Activated CD4-positive, alpha-beta T cell treated with anti-CD3 and anti-CD28 coated beads, Interleukin-10, Interleukin-2, amounts not matched to agents 100 ng/mL and 50 ng/mL, durations not matched to agents 16 hours and 8 hours (primary cell): Measurements from ENCODE around the gene PTPRM.

Experiments
- DNase-seq: peaks from one replicate; pipeline ENCODE4 v3.0.0-alpha.2; 2020

PTPRM gene

DNA sequence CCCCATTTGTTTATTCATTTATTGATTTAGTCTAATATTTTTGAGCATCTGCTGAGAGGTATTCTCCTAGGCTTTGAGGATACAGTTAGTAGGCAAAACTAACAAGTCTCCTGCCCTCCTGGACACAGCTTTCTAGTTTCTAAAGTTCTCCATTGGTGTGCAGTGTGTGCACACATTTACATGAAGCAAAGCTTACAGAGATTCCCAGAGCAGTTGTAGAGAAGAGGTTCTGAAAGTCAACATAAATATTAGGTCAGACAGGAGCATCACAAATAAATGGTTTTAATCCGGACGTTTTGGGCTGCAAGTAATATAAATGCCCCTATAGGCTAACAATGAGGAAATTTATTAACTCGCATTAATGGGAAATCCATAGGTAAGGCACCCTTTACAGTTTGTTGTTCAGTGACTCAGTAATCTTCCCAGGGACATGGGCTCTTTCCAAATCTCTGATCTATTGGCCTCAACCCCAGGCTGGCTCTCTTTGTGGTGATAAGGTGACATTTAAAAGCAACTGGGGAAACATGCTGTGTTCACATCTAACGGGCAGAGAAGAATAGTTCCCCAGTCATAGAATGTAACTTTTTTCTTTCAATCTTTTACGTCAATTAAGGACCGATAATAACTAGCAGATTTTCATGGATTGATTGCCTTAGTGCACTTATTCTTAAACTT, 407.2 kb downstream of the PTPRM start:
- DNase-seq, result no peak

- no peak for DNase-seq
Measured at GRCh38 chr18:7977897-7978296, 410.8 kb downstream of the PTPRM start.

DNA sequence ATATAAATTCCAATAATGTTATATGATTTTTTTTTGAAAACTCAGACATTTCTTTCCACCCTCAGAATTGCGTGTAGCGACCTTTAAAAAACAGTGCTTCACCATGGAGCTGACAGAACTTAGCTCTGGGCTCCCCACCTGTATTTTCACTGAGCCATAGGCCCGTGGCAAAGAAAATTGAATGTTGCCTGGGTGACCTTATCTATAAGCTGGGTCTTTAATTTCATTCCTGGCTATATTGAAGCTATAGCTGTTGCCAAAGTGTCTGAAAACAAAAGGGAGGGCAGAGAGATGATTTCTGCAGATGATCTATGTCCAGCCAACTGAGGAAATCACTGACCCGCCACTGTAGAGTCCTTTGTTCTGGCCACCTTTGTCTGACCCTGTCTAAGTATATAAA, 411.7 kb downstream of the PTPRM start:
- DNase-seq, result no peak

DNA sequence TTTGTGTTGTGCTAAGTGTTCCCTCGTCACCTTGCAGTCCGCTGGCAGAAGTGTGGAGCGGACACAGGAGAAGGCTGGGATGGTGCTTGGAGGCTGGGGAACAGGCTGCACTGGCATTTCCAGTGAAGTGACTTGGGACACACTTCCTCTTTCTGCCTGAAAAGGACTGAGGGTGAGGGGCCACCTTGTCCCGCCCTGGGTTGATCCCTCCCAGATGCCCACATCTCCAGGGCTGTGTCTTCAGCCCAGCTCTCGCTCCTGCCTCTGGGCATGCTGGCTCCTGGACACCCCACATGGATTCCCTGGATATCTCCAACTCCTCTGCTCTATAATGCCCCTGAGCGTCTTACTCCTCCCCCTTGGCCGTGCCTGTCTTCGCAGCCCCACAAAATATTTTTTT, 412.6 kb downstream of the PTPRM start:
- no peak for DNase-seq

GRCh38 chr18:7980136-7980535, 413.0 kb downstream of the PTPRM start:
- peak; percentile 13 for DNase-seq

DNA sequence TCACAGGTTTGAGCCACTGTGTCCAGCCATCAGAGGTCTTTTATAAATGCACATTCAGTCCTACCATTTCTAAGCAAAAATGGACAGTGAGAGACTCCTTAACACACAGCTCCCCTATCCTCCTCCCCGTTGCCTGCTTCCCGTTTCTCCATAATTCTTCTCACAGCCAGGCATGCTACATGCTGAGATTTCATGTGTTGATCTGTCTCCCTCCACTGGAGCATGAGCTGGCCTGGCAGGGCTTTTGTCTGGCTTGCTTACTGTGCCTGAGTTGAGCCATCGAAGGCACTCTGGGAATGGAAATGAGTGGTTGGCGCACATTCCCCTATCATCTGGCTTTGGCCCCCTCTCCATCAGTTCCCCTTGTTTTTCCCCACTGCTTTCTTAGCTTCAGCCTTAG, 413.5 kb downstream of the PTPRM start:
- DNase-seq, result no peak

GRCh38 chr18:7982216-7982615, 415.1 kb downstream of the PTPRM start:
- DNase-seq, result no peak

- DNase-seq, result no peak
Measured at GRCh38 chr18:7987284-7987976, 420.3 kb downstream of the PTPRM start.

GRCh38 chr18:7990670-7991069, 423.6 kb downstream of the PTPRM start:
- DNase-seq, result no peak

DNA sequence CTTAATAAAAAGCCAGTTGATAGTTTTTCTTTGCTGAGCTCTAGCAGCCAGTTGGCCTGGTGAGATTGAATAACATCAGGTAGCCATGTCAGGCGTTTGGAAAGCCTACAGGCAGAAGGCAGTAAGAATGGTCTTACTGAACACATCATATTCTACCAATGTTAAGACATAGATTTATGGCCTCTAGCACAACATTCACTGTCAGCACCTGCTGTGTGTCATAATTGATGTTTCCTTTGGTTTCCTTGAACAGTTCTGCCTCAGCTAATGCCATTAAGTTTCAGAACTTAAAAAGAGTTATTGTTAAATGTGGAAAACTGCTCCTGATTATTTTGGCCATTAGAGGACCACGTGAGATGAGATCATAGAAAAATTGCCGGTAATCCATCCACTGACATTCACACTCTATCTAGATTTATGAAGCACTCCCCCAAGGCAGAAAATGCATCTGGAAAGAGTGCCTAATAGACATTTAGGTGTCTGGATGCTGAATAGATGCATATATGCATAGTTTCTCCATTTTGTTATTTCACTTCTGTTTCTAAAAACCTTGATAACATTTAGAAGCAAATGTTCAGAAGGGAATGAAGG, 434.7 kb downstream of the PTPRM start:
- DNase-seq, result no peak

GRCh38 chr18:8003878-8004675, 437.0 kb downstream of the PTPRM start:
- DNase-seq, result no peak

DNA sequence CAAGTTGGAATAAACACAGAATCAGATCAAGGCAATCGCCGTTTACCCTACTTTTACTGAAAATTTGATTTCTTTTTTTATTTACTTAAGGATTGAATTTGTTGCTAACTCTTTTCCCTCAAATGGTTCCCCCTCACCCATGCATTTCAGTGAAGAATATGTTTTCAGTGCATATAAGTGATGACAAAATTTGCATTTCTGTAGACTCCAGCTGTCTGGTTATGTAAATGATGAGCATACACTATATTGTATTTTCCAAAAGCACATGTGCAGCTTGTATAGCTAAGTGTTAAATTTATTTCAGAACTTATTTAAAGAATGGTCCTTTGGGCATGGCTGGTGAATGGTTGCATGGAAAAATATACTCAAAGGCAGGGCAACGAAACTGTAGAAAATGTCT, 437.7 kb downstream of the PTPRM start:
- no peak for DNase-seq

DNA sequence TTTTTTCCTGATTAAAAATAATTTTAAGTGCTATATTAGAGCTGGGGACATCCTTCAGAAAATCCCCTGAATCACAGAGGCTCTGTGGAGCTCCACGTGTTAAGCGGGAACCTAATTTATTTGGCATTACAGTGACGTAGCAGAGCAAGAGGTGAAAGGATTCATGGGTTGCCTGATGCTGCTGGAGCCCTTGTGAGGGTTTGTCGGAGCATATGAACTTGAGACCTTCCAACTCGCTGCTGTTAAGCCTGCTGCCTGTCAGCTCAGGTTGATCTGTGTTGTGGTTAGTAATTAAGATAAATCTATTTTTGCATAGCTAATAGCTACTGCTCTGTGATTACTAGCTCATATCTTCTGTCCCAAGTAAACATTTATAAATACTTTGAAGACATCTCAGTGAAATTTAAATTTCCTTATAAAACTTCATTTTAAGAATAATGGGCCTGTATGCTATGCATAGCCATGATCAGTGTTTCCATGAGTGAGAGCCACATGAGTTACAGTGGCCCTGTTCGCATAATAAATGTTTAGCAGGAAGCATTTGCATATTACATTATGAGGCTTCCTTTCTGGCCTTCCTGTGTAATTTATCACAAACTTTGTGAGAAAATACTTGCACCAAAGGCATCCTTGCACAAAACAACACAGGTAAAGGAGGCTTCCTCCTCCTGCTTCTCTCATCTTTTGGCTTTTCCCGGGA, 438.9 kb downstream of the PTPRM start:
- DNase-seq, result no peak

- DNase-seq, result no peak
Measured at GRCh38 chr18:8006979-8007378, 439.9 kb downstream of the PTPRM start.

DNA sequence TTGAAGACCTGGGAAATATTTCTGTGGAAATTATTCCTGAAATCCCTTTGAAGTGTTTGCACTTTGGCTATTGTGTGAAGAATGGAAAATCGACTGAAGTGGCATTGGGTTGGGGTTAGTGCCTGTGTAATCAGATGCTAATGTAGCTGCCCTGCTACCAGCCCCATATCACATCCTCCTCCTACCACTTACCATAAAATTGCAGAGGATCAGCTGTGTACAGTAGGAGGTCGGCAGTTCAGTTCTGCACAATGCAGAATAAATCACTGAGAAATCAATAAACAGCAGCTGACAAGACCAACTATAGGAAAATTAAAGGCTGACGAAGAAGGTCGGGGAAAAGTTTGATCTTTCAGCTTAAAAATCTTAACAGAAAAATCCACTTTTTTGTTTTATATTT, 440.9 kb downstream of the PTPRM start:
- no peak for DNase-seq

DNA sequence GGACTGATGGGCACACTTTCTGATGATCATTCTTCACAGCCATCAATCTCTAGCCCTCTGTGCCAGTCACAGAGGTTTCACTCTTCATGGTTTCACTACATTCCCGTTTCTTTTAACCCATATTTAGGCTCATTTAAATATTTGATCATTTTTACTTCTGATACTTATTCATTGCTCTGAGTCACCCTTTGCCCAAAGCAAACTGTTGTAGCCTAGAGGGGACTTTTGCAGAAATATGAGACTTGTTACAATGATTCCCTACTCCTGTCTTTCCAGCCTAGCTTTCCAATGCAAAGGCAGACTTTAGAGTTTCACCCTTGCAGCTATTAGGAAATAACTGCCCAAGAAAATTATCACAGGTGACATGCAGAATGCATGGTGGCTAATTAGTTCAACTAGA, 444.2 kb downstream of the PTPRM start:
- no peak for DNase-seq

DNA sequence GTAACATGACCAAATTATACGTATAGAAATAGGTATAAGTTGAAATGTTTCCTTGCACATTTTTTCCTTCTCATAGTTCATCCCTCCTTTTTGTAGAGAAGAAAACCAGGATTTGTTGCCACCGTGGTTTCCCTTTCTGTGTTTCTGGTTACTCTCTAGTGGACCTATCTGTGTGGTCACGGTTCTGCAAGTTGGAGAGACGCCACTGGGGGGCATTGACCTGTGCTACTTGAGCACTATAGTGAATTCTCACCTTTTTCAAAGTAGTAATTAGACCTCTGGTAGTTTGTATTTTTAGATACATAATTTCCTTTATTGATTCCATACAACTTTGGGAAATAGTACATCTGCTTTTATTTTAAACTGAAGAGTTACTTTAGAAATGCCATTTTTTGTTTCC, 444.8 kb downstream of the PTPRM start:
- DNase-seq, result no peak

DNA sequence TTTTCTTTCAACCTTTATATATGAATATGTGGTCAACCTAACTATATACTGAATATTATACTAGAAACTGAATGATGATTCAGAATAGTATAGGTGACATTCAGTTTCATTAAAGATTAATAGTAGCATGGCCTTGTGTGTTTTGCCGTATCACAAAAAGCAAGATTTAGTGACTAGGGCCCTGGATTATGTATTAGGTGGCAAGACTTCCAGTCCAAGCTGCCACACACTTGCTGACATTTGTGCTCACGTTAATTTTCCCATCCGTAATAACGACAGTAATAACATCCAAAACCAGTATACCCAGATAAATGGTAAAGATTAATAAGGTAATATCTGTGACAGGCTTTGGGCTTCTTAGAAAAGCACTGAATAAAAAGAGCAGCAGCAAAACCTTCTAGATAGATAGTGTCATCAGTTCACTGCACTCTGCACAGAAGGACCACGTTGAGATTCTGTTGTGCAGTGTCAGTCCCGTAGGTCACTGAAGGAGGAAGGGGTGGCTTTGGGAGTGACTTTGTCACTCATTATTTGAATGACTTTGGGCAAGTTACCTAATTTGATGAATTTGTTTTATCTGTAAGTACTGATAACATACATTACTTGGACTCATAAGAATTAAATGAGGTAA, 451.7 kb downstream of the PTPRM start:
- DNase-seq, result no peak

DNA sequence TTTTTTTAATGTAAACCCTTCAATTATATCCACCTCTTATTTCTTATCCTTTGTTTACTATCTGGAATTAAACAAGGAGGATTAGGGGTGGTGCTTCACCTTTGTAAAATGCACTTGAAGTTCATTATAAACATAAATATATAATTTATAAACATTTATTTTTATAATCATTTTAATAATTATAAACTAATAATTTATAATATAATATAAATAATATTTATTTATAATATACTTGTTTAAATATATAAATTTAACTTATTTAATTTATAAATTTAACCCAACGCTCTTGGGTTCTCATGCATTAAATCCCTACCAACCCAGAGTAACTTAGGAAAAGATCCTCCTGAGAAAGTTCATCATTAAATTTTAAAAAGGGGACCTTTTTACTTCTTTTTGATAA, 452.5 kb downstream of the PTPRM start:
- DNase-seq, result no peak

- no peak for DNase-seq
Measured at GRCh38 chr18:8020132-8020846, 453.2 kb downstream of the PTPRM start.

- DNase-seq, result no peak
Measured at GRCh38 chr18:8029061-8029460, 461.9 kb downstream of the PTPRM start.

DNA sequence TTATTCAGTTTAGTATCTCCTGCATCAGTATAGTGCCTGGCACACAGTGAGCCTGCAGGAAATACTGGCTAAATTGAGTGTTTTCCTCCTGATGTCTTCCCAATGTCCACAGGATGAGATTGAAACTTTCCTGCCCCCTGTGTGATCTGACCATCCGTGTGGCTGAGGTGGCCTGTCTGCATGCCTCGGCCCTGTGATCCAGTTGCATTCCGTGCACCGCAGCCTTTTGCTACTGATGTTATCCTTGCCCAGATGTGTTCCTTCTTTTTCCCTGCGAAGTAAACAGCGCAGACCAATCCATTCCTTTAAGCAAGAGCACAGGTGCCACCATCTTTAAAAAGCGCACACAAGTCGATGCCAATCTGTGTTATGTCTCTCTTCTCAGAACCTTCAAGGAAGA, 462.6 kb downstream of the PTPRM start:
- no peak for DNase-seq
